GM11168 (cell line): ENCODE data around the gene TSC22D2.

Source experiments
- in situ Hi-C: fragments of 300-500 bp; cut with MboI; formaldehyde crosslinking; loops from one replicate; pipeline ENCODE4 v1.12.0; 2022; ENCODE audit warnings: low sequenced_read_pairs; ENCODE audit not compliant: unreplicated experiment

TSC22D2 gene

GRCh38 chr3:150444371-150444770, 36.3 kb downstream of the TSC22D2 start:
- in situ Hi-C loops = no loop called here

GRCh38 chr3:150446470-150446977, 38.4 kb downstream of the TSC22D2 start:
- in situ Hi-C loops = no loop called here

DNA sequence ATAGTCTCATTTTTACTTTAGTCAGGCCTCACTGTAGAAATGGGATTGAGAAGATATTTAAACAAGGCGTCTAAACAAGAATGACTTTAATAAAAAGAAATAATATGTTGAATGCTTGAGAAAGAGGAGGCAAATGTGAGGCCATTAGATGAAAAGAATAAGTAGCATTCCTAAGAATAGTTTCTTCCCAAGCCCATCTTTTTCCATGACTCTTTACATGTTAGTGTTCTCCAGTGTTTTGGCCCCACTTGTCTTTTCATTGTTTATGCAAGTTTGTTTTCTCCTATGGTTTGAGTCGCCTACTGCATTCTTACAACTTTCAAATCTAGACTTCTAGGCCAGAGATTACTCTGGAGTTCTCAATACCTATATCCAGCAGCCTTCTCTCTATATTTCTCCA, 39.0 kb downstream of the TSC22D2 start:
- in situ Hi-C loops = no loop called here

GRCh38 chr3:150447631-150448465, 39.8 kb downstream of the TSC22D2 start:
- in situ Hi-C loops = no loop called here

GRCh38 chr3:150449169-150449721, 41.1 kb downstream of the TSC22D2 start:
- in situ Hi-C loops = no loop called here

DNA sequence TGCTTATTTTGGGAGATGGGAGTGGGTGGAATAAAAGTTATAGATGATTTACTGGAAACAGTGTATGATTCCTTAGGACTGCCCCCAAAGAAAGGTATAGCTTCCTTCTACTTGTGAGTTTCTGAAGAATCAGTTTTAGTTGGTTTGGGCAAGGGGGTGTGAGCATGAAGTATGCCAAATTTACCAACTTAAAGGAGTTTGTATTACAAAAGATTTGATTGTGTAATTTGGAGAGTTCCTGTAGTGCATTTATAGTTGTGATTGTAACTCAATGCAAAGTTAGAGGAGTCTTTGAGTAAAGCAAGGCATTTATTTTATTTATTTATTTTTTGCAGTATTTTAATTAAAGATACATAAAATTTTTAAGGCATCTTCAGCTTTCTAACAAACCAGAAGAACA, 42.8 kb downstream of the TSC22D2 start:
- in situ Hi-C loops = no loop called here

- in situ Hi-C loops = no loop called here
These were observed 43.4 kb downstream of the TSC22D2 start for GRCh38 chr3:150451329-150452048.

DNA sequence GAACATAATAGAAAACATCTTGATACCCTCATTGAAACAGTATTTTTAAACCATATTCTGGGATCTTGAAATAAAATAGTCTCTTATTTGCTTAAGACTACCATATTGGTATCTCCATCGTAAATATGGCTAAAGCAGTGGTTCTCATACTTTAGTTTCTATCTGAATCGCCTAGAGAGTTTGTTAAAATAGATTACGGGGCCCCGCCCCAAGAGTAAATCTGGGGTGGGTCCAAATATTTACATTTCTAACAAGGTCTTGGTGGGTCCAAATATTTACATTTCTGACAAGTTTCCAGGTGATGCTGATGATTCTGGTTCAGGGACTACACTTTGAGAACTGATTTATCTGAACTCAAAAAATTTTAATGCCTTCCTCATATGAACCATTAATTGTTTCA, 45.3 kb downstream of the TSC22D2 start:
- in situ Hi-C loops = no loop called here

DNA sequence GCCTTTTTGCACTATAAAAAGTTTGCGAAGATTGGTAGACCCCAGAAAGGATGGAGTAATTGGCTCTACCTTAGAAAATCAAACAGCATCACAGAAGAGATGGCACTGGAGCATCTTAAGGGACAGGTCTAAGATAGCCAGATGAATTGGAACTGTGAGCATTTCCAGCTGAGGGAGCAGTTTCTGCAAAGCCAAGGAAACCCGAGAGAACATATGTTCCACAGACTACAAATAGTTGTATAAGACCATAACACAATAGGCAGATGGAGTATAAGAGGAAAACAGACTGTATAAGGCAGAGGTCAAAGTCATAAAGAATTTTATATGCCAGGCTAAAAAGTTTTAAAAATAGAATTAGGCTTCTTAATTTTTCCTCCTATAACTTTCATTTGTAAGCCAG, 46.0 kb downstream of the TSC22D2 start:
- in situ Hi-C loops = no loop called here

- in situ Hi-C loops = no loop called here
These were observed 46.5 kb downstream of the TSC22D2 start for GRCh38 chr3:150454622-150455021.

DNA sequence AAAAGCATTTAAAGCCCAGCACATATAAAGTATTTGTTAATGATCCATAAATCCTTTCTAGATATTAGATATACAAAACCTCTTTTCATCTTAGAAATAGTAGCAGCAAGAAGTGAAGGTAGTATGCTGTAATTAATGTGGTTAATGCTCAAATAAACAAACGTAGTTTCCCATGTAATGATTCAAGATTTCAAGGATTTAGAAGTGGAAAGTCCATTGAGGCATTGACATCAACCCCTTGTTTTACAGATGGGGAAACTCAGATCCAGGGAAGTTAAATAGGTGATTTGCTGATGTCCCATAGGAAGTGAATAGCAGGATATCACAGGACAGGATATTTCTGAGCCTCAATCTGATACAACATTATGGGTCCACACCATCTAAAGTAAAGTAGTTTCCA, 47.2 kb downstream of the TSC22D2 start:
- in situ Hi-C loops = no loop called here

GRCh38 chr3:150458001-150458400, 49.9 kb downstream of the TSC22D2 start:
- in situ Hi-C loops = no loop called here

GRCh38 chr3:150460484-150460883, 52.4 kb downstream of the TSC22D2 start:
- in situ Hi-C loops = no loop called here

DNA sequence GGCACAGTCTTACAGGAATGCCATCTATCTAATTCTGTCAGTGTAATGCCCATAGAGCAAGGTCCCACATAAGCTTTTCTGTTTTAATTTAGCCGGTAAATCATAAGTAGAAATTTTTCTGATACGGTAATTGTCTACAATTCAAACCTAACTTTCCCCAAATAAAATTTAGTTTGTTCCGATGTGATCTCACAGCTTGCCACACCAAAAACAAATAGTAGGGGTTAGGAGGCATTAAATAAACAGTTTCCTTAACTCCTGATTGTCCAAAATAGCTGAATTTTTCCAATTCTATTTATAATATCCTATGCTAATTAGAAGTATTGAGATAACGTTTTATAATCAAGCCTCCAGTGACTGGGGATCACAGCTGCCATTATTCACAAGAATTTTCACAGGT, 53.3 kb downstream of the TSC22D2 start:
- in situ Hi-C loops = no loop called here

- in situ Hi-C loops = no loop called here
These were observed 54.0 kb downstream of the TSC22D2 start for GRCh38 chr3:150462108-150462507.

DNA sequence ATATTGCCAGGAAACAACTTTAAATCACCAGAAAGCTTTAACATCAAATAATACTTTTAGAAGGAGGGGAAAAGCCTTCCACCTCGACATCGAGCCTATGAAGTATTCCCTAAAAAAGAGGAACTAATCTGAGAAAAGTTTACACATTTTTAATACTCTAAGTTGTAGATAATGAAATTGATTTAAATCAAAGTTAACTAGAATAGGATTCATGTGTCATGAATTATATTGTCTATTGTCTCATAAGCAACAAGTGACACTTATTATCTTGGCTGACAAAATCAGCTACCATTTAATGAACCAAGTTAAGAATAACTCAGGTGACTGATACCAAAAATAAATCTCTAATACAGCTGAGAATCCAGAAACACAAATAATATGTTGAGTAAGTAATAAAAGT, 56.6 kb downstream of the TSC22D2 start:
- in situ Hi-C loops = no loop called here

DNA sequence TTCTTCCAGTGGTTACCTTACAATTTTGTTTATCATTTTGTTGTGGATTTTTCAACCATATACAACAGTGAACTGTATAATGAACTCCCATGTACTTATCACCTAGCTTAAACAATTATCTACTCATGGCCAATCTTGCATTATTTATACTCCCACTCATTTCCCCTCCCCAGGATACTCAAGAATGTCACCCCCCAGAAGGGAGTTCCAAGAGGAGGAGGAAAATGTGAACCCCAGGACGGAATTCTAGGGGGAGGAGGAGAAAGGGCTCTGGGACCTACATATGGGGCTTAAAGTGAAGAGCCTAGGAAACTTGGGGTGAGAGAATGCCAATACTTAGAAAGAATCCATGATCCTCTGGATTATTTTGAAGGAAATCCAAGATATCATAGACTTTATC, 59.3 kb downstream of the TSC22D2 start:
- in situ Hi-C loops = no loop called here

DNA sequence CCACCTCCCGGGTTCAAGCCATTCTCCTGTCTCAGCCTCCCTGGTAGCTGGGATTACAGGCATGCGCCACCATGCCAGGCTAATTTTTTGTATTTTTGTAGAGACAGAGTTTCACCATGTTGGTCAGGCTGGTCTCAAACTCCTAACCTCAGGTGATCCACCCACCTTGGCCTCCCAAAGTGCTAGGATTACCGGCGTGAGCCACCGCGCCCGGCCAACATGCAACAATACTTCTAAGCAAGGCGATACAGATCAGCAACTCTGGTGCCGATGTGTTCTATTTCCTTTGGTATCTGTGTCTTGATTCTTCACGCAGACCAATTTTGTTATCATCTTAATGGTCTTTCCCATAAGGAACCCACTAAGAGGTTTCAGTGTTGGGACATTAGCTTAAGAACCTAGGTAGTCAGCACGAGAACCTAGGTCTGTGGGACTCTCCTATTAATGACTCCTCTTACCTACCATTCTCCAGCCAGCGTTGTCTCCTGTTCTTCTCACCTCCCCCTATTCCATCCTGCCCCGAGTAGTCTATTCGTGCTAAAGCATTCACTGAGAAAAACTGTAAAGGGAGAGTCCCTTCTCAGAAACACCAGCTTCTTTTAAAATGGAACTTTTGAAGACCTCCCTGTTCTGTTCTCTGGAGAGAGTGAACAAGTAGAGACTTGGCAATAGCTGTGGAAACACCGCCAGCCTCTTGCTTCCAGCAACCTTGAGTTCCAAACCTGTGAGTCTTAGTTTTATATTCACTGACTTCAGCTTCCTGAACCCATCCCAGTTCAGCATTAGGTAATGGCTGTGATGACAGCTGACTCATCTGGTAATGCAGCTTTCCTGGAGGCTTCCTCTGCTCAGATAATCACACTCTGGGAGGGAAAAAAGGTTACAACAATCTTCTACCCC, 61.2 kb downstream of the TSC22D2 start:
- in situ Hi-C loops = no loop called here

GRCh38 chr3:150469931-150470740, 62.0 kb downstream of the TSC22D2 start:
- in situ Hi-C loops = no loop called here
